Measurements from ENCODE around the gene CD82. TPM values are rescaled to one million over a fixed set of nuclear protein-coding genes. Genes with fewer than 3 reads are reported as not detected.
"Not testable (repeated sequence)": the region's sequence is repeated elsewhere in the genome, so short reads cannot be mapped to it uniquely, and the experiment has no call there.

The CD82 gene
- total RNA-seq, 1 donor from 2014 or later: 4.4 TPM

GRCh38 chr11:44556735-44557409 lies 8.6 kb upstream of the CD82 start:
- Mint-ChIP-seq H3K4me3 (ENCODE audit: unreplicated experiment) (no peak overlapping the region), H3K36me3 (ENCODE audit: unreplicated experiment) (no peaks in the 10 kb centered on the region), H3K27me3 (ENCODE audit: unreplicated experiment) (no peaks in the 10 kb centered on the region), H3K9me3 (ENCODE audit: unreplicated experiment) (peaks cover 2% of the 10 kb centered on the region), H3K4me1 (ENCODE audit: low read depth, unreplicated experiment) (peaks cover 10% of the 10 kb centered on the region), H3K27ac (ENCODE audit: unreplicated experiment) (no peak overlapping the region)
- TF ChIP-seq CTCF (IDR thresholded peaks at IDR 0.05; ENCODE audit: partially characterized antibody, unreplicated experiment): peak; percentile 50
- DNase-seq: peak; percentile 72

GRCh38 chr11:44557464-44557863 lies 8.0 kb upstream of the CD82 start:
- no peak overlapping the region for H3K4me3 Mint-ChIP-seq (ENCODE audit: unreplicated experiment)
- peaks cover 10% of the 10 kb centered on the region for H3K4me1 Mint-ChIP-seq (ENCODE audit: low read depth, unreplicated experiment)
- H3K36me3 Mint-ChIP-seq (ENCODE audit: unreplicated experiment): no peaks in the 10 kb centered on the region
- no peak for DNase-seq
- H3K27ac Mint-ChIP-seq (ENCODE audit: unreplicated experiment): no peak overlapping the region
- H3K27me3 Mint-ChIP-seq (ENCODE audit: unreplicated experiment): no peaks in the 10 kb centered on the region
- TF ChIP-seq CTCF (IDR thresholded peaks at IDR 0.05; ENCODE audit: partially characterized antibody, unreplicated experiment): no peak
- H3K9me3 Mint-ChIP-seq (ENCODE audit: unreplicated experiment): peaks cover 2% of the 10 kb centered on the region

- no peak for DNase-seq
- Mint-ChIP-seq H3K4me1 (ENCODE audit: low read depth, unreplicated experiment) (peaks cover 17% of the 10 kb centered on the region), H3K9me3 (ENCODE audit: unreplicated experiment) (peaks cover 6% of the 10 kb centered on the region), H3K4me3 (ENCODE audit: unreplicated experiment) (no peak overlapping the region), H3K27me3 (ENCODE audit: unreplicated experiment) (no peaks in the 10 kb centered on the region), H3K36me3 (ENCODE audit: unreplicated experiment) (no peaks in the 10 kb centered on the region), H3K27ac (ENCODE audit: unreplicated experiment) (no peak overlapping the region)
- TF ChIP-seq CTCF (IDR thresholded peaks at IDR 0.05; ENCODE audit: partially characterized antibody, unreplicated experiment): no peak
Measured at GRCh38 chr11:44559207-44559939, 6.1 kb upstream of the CD82 start.

- peaks cover 17% of the 10 kb centered on the region for H3K4me1 Mint-ChIP-seq (ENCODE audit: low read depth, unreplicated experiment)
- not testable (repeated sequence) for H3K27me3 Mint-ChIP-seq (ENCODE audit: unreplicated experiment); H3K27ac Mint-ChIP-seq (ENCODE audit: unreplicated experiment)
Measured at GRCh38 chr11:44559940-44560300, 5.5 kb upstream of the CD82 start.

GRCh38 chr11:44561275-44561805 lies 4.1 kb upstream of the CD82 start:
- Mint-ChIP-seq H3K27me3 (ENCODE audit: unreplicated experiment) (no peaks in the 10 kb centered on the region), H3K36me3 (ENCODE audit: unreplicated experiment) (no peaks in the 10 kb centered on the region), H3K4me1 (ENCODE audit: low read depth, unreplicated experiment) (peaks cover 17% of the 10 kb centered on the region), H3K4me3 (ENCODE audit: unreplicated experiment) (no peak overlapping the region), H3K9me3 (ENCODE audit: unreplicated experiment) (peaks cover 7% of the 10 kb centered on the region), H3K27ac (ENCODE audit: unreplicated experiment) (no peak overlapping the region)
- no peak for DNase-seq
- no peak for TF ChIP-seq CTCF (IDR thresholded peaks at IDR 0.05; ENCODE audit: partially characterized antibody, unreplicated experiment)

More at GRCh38 chr11:44559940-44560300, 5.5 kb upstream of the CD82 start:
- not testable (repeated sequence) for H3K9me3 Mint-ChIP-seq (ENCODE audit: unreplicated experiment); H3K4me3 Mint-ChIP-seq (ENCODE audit: unreplicated experiment); H3K36me3 Mint-ChIP-seq (ENCODE audit: unreplicated experiment); DNase-seq

Data from glutamatergic neuron (in vitro differentiated cells).